HUES64 (cell line): ENCODE data around the gene BCHE. TPM values are rescaled to one million over a fixed set of nuclear protein-coding genes. Genes with fewer than 3 reads are reported as not detected.

Source experiments
- H3K27ac ChIP-seq: 2 replicates; pipeline ENCODE4 v1.7.0; 2013; ENCODE audit warnings: low read depth, low read length, inconsistent platforms
- H3K27me3 ChIP-seq: 2 replicates; pipeline ENCODE4 v1.6.1; 2013; ENCODE audit warnings: mild to moderate bottlenecking, low read length; ENCODE audit not compliant: insufficient read depth
- H3K36me3 ChIP-seq: 2 replicates; pipeline ENCODE4 v1.6.1; 2013; ENCODE audit warnings: mild to moderate bottlenecking, low read length; ENCODE audit not compliant: insufficient read depth
- H3K4me1 ChIP-seq: 2 replicates; pipeline ENCODE4 v1.6.1; 2013; ENCODE audit warnings: mild to moderate bottlenecking, low read length, moderate library complexity; ENCODE audit not compliant: insufficient read depth
- H3K4me3 ChIP-seq: 2 replicates; pipeline ENCODE4 v1.5.1; 2013; ENCODE audit warnings: mild to moderate bottlenecking, low read length, moderate library complexity
- H3K9ac ChIP-seq: 2 replicates; pipeline ENCODE4 v1.6.1; 2013; ENCODE audit warnings: mild to moderate bottlenecking, low read depth, low read length
- H3K9me3 ChIP-seq: 2 replicates; pipeline ENCODE4 v1.6.1; 2013; ENCODE audit warnings: low read depth, low read length; ENCODE audit not compliant: insufficient read depth
- WGBS: fragments of 150-250, 120-280 bp; methylation state at CpG from one replicate; pipeline ENCODE4 v1.1.7; 2013; ENCODE audit warnings: missing lambda C conversion rate; 5-methylcytosine and 5-hydroxymethylcytosine counted together
- polyA plus RNA-seq, 2 experiments: library from polyadenylated mRNA; stranded (reverse); fragments of 50-300 nt; gene quantifications; one replicate each; pipeline ENCODE4 v1.2.3, GENCODE V29; 2013

BCHE gene
- polyA plus RNA-seq (2013, experiment 1 of 2), result 7.4 TPM
- 17.6 TPM for polyA plus RNA-seq (2013, experiment 2 of 2)

- Histone ChIP-seq H3K27me3 (no peaks in the 10 kb centered on the region), H3K4me1 (peaks cover 12% of the 10 kb centered on the region), H3K4me3 (peak within 1 kb of the TSS; percentile 35), H3K36me3 (no peaks in the 10 kb centered on the region), H3K9ac (peak within 1 kb of the TSS; percentile 12; the same call in 1 of the 2 replicates), H3K9me3 (no peaks in the 10 kb centered on the region), H3K27ac (peak within 1 kb of the TSS; percentile 5; the same call in 1 of the 2 replicates)
- 46% methylated on average over 5 of the region's 6 CpGs for WGBS
Measured at GRCh38 chr3:165837058-165837525, at the start of gene BCHE. BCHE (minus strand) TSS chr3:165837423; CDS start chr3:165831033, 6,390 bp downstream.

GRCh38 chr3:165885558-165886270 is 48.5 kb upstream of the BCHE start:
- H3K9me3 ChIP-seq, result no peaks in the 10 kb centered on the region
- H3K9ac ChIP-seq, result no peak overlapping the region
- H3K4me3 ChIP-seq, result no peak overlapping the region
- 86% methylated on average over 2 of the region's 5 CpGs for WGBS
- peaks cover 32% of the 10 kb centered on the region for H3K4me1 ChIP-seq
- peak overlapping the region; percentile 39; the same call in 1 of the 2 replicates for H3K27ac ChIP-seq
- no peaks in the 10 kb centered on the region for H3K27me3 ChIP-seq
- no peaks in the 10 kb centered on the region for H3K36me3 ChIP-seq

- no peaks in the 10 kb centered on the region for H3K9me3 ChIP-seq
- H3K4me1 ChIP-seq, result peaks cover 32% of the 10 kb centered on the region
- no peak overlapping the region for H3K9ac ChIP-seq
- no peak overlapping the region for H3K27ac ChIP-seq
- H3K27me3 ChIP-seq, result no peaks in the 10 kb centered on the region
- no peak overlapping the region for H3K4me3 ChIP-seq
- H3K36me3 ChIP-seq, result no peaks in the 10 kb centered on the region
Measured at GRCh38 chr3:165884518-165884917, 47.3 kb upstream of the BCHE start.

GRCh38 chr3:165883863-165884478 is 46.7 kb upstream of the BCHE start:
- no peak overlapping the region for H3K27ac ChIP-seq

GRCh38 chr3:165883117-165883516 is 45.9 kb upstream of the BCHE start:
- no peak overlapping the region for H3K4me3 ChIP-seq
- WGBS, result 94% methylated on average over 1 of the region's 2 CpGs

More at GRCh38 chr3:165883863-165884478, 46.7 kb upstream of the BCHE start:
- no peak overlapping the region for H3K4me3 ChIP-seq
- peaks cover 32% of the 10 kb centered on the region for H3K4me1 ChIP-seq
- H3K27me3 ChIP-seq, result no peaks in the 10 kb centered on the region
- H3K9me3 ChIP-seq, result no peaks in the 10 kb centered on the region
- H3K9ac ChIP-seq, result no peak overlapping the region
- H3K36me3 ChIP-seq, result no peaks in the 10 kb centered on the region
- 94% methylated on average over 7 of the region's 8 CpGs for WGBS

GRCh38 chr3:165875644-165876043 is 38.4 kb upstream of the BCHE start:
- H3K36me3 ChIP-seq, result no peaks in the 10 kb centered on the region
- no peaks in the 10 kb centered on the region for H3K9me3 ChIP-seq
- no peak overlapping the region for H3K9ac ChIP-seq
- H3K4me3 ChIP-seq, result no peak overlapping the region
- WGBS, result 96% methylated on average over 4 of the region's 6 CpGs
- no peak overlapping the region for H3K27ac ChIP-seq
- no peaks in the 10 kb centered on the region for H3K27me3 ChIP-seq
- no peaks in the 10 kb centered on the region for H3K4me1 ChIP-seq

More at GRCh38 chr3:165883117-165883516, 45.9 kb upstream of the BCHE start:
- no peak overlapping the region for H3K9ac ChIP-seq
- no peaks in the 10 kb centered on the region for H3K36me3 ChIP-seq
- H3K27ac ChIP-seq, result no peak overlapping the region
- H3K4me1 ChIP-seq, result peaks cover 32% of the 10 kb centered on the region
- H3K27me3 ChIP-seq, result no peaks in the 10 kb centered on the region
- no peaks in the 10 kb centered on the region for H3K9me3 ChIP-seq

DNA sequence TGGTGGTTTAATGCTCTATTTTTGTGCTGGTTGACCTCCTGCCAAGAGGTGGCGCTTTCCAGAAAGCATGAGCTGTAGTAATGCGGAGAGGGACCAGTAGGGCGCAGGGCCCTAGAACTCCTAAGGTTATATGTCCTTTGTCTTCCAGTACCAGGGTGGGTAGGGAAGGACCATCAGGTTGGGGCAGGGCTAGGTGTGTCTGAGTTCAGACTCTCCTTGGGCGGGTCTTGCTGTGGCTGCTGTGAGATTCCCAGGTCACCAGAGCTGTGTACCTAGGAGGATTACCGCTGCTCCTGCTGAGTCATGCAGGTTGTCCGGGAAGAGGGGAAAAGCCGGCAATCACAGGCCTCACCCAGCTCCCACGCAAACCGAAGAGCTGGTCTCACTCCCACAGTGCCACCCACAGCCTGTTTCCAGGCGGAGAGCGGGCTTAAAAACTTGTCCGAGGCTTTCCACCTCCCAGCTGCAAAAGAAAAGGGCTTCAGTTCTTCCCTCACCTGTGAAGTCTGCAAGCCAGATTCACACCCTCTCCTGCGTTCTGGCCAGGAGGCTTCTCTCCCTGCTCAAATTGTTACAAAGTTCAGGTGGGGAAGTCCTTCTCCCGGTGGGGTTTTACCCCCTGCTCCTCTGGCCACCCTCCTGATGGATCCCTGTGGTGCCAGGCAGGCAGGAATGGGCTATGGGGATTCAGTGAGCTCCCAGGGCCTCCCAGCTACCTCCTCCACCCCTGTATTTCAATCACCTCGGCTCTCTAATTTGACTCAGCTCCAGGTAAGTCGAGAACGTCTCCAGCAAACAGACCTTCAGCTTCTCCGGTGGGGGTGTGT is 37.7 kb upstream of the BCHE start:
- Histone ChIP-seq H3K36me3 (no peaks in the 10 kb centered on the region), H3K4me3 (no peak overlapping the region), H3K27ac (no peak overlapping the region), H3K9ac (no peak overlapping the region), H3K9me3 (no peaks in the 10 kb centered on the region), H3K4me1 (no peaks in the 10 kb centered on the region), H3K27me3 (no peaks in the 10 kb centered on the region)
- WGBS, result 94% methylated on average over 18 of the region's 18 CpGs

- H3K4me3 ChIP-seq, result no peak overlapping the region
- H3K27ac ChIP-seq, result no peak overlapping the region
- H3K27me3 ChIP-seq, result no peaks in the 10 kb centered on the region
- H3K4me1 ChIP-seq, result no peaks in the 10 kb centered on the region
- 0 out of 2 replicates have a peak, but pooled peaks cover 4% of the 10 kb centered on the region for H3K9me3 ChIP-seq
- H3K9ac ChIP-seq, result no peak overlapping the region
- H3K36me3 ChIP-seq, result no peaks in the 10 kb centered on the region
- 94% methylated on average over 5 of the region's 5 CpGs for WGBS
Measured at GRCh38 chr3:165868088-165868487, 30.9 kb upstream of the BCHE start.

DNA sequence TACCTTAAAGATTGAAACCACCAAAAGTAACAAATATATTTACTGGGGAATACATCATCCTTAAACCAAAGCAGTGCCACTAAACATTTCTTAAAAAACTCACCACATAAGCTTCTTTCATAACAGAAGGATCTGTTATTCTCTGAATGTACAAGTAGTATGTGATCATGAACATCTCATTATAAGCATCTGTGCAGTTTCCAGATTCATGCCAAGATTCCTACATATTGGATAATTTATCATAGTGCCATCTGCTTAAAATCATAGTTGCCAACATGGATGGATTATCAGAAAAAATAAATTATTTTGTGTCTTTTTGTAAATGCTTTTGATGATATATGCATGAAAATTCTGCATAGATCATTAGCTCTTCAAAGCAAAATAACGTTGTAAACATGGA is 21.8 kb upstream of the BCHE start:
- Histone ChIP-seq H3K9ac (no peak overlapping the region), H3K4me3 (no peak overlapping the region), H3K27ac (no peak overlapping the region), H3K4me1 (no peaks in the 10 kb centered on the region; the same call in 1 of the 2 replicates), H3K27me3 (no peaks in the 10 kb centered on the region), H3K9me3 (no peaks in the 10 kb centered on the region), H3K36me3 (no peaks in the 10 kb centered on the region)
- WGBS, result 88% methylated on average over 1 of the region's 1 CpG

DNA sequence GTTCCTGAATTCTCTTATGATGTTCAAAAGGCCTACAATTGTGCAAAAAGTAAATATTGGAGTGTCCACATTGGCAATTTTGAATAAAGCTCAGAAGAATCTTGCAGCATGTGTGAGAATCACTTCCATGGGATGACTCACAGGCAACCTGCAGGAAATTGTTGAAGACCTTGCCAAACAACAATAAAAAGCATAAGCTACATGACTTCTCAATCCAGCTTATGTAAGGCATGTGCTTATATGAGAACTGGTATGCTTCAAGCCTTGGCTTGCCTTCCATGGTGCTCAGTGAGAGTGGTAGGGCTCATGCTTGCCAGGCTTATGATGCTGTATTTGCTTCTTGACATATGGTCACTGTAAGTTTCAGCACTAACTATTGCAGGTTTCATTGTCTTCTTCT is 18.4 kb upstream of the BCHE start:
- H3K9me3 ChIP-seq, result no peaks in the 10 kb centered on the region
- no peak overlapping the region for H3K27ac ChIP-seq
- no peak overlapping the region for H3K9ac ChIP-seq
- H3K27me3 ChIP-seq, result no peaks in the 10 kb centered on the region
- no peaks in the 10 kb centered on the region; the same call in 1 of the 2 replicates for H3K4me1 ChIP-seq
- no peak overlapping the region for H3K4me3 ChIP-seq
- H3K36me3 ChIP-seq, result no peaks in the 10 kb centered on the region

DNA sequence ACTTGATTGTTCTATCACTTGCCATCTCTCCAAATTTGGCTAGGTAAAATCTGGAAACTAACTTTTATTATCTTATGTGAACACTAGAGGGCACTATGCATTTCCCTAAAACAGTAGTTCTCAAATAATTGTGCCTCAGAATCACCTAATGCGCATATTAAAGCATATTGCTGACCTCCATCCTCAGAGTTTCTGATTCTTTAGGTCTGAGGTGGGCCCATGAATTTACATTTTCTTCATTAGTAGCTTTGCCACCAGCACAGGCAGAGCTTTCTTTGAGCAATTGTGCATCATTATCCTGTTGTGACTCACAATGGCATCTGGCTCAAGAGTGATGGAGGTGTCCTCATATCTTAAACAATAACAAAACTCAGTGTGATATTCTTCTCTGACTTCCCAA is 17.5 kb upstream of the BCHE start:
- Histone ChIP-seq H3K9me3 (no peaks in the 10 kb centered on the region), H3K27ac (no peak overlapping the region)

More for the DNA sequence above, 17.5 kb upstream of the BCHE start:
- H3K9ac ChIP-seq, result no peak overlapping the region
- WGBS, result 68% methylated on average over 1 of the region's 1 CpG
- no peaks in the 10 kb centered on the region; the same call in 1 of the 2 replicates for H3K4me1 ChIP-seq
- H3K36me3 ChIP-seq, result no peaks in the 10 kb centered on the region
- H3K27me3 ChIP-seq, result no peaks in the 10 kb centered on the region
- no peak overlapping the region for H3K4me3 ChIP-seq
